Activated CD4-positive, alpha-beta T cell treated with anti-CD3 and anti-CD28 coated beads, Interleukin-2, amount 50 U/mL, for 16 hours (primary cell): ENCODE results near the gene WNK2.

Source experiments
- DNase-seq: peaks from one replicate; pipeline ENCODE4 v3.0.0-alpha.2; 2020

The WNK2 gene

GRCh38 chr9:93220627-93221026 is 36.7 kb downstream of the WNK2 start:
- DNase-seq, result no peak

- no peak for DNase-seq
Measured at GRCh38 chr9:93221044-93221443, 37.1 kb downstream of the WNK2 start.

GRCh38 chr9:93222890-93223259 is 38.9 kb downstream of the WNK2 start:
- no peak for DNase-seq

- DNase-seq, result no peak
Measured at GRCh38 chr9:93223260-93224180, 39.6 kb downstream of the WNK2 start.

- no peak for DNase-seq
Measured at GRCh38 chr9:93224591-93224990, 40.7 kb downstream of the WNK2 start.

GRCh38 chr9:93225417-93225816 is 41.5 kb downstream of the WNK2 start:
- no peak for DNase-seq

GRCh38 chr9:93225892-93226291 is 42.0 kb downstream of the WNK2 start:
- DNase-seq, result no peak

- DNase-seq, result no peak
Measured at GRCh38 chr9:93226819-93227218, 42.9 kb downstream of the WNK2 start.

- no peak for DNase-seq
Measured at GRCh38 chr9:93228030-93228429, 44.1 kb downstream of the WNK2 start.

- DNase-seq, result no peak
Measured at GRCh38 chr9:93228453-93228852, 44.5 kb downstream of the WNK2 start.

GRCh38 chr9:93229636-93230035 is 45.7 kb downstream of the WNK2 start:
- DNase-seq, result no peak

- no peak for DNase-seq
Measured at GRCh38 chr9:93230185-93230584, 46.2 kb downstream of the WNK2 start.

- DNase-seq, result no peak
Measured at GRCh38 chr9:93230601-93231000, 46.7 kb downstream of the WNK2 start.

GRCh38 chr9:93231121-93231694 is 47.3 kb downstream of the WNK2 start:
- DNase-seq, result no peak

GRCh38 chr9:93231716-93232115 is 47.8 kb downstream of the WNK2 start:
- no peak for DNase-seq

- DNase-seq, result no peak
Measured at GRCh38 chr9:93232388-93232960, 48.5 kb downstream of the WNK2 start.

- no peak for DNase-seq
Measured at GRCh38 chr9:93233033-93233432, 49.1 kb downstream of the WNK2 start.

- no peak for DNase-seq
Measured at GRCh38 chr9:93234600-93234999, 50.7 kb downstream of the WNK2 start.

- DNase-seq, result no peak
Measured at GRCh38 chr9:93235300-93235960, 51.5 kb downstream of the WNK2 start.

- no peak for DNase-seq
Measured at GRCh38 chr9:93236541-93237206, 52.7 kb downstream of the WNK2 start.

- DNase-seq, result peak; percentile 50
Measured at GRCh38 chr9:93237540-93237939, 53.6 kb downstream of the WNK2 start.

GRCh38 chr9:93238953-93239925 is 55.3 kb downstream of the WNK2 start:
- no peak for DNase-seq
